Dedifferentiated amniotic fluid mesenchymal stem cell (primary cell): ENCODE results near the gene MLANA.

ENCODE experiments used
- DNase-seq: peaks from one replicate; pipeline ENCODE4 v3.0.0-alpha.2; 2016; ENCODE audit errors: extremely low spot score

Gene MLANA

DNA sequence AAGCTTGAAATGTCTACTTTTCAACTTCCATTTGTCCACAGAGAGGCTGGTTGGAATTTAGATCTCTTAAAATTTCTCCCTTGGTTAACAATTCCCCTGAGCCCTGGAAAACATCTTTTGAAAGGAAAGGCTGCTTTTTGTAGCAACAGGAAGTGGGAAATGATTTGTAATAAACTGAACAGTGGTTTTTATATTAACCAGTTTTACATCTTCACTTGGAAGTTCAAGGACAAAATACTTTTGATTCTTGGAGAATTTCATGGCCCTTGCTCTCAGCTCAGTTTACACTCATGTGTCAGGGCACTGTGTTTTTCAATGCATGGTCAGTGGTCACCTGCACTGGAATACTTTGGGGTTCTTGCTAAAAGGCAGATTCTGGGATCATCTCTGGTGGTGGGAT, 9.9 kb downstream of the MLANA start:
- no peak for DNase-seq

DNA sequence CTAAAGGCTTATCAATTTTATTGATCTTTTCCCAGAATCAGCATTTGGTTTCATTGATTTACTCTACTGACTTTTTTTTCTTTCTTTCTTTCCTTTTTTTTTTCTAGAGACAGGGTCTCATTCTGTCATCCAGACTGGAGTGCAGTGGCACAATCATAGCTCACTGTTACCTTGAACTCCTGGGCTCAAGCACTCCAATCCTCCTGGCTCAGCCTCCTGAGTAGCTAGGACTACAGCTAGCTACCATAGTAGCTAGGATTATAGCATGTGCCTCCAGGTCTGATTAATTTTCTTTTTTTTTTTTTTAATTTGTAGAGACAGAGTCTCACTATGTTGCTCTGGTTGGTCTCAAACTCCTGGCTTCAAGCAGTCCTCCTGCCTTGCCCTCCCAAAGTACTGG, 11.7 kb downstream of the MLANA start:
- no peak for DNase-seq

DNA sequence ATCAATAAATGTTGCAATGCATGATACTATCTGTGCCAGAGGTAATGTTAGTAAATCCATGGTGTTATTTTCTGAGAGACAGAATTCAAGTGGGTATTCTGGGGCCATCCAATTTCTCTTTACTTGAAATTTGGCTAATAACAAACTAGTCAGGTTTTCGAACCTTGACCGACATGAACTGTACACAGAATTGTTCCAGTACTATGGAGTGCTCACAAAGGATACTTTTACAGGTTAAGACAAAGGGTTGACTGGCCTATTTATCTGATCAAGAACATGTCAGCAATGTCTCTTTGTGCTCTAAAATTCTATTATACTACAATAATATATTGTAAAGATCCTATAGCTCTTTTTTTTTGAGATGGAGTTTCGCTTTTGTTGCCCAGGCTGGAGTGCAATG, 18.2 kb downstream of the MLANA start:
- DNase-seq = no peak

DNA sequence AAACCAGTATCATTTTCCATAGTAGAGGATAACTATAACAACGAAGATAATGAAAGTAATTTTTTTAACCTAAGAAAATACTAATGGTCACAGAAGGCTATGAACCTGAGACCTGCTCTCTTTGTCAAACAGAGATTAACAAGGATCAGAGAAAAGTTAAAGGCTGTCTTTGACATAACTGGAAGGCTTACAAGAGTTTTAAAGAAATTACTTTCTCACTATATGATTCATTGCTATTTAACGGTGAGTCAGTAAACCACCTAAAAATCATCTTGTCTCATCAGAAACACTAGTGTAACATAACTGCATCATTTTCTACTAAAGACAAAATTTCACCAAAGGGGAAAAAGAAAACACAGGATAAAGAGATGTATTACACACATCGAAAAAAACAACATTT, 19.3 kb downstream of the MLANA start:
- no peak for DNase-seq

DNA sequence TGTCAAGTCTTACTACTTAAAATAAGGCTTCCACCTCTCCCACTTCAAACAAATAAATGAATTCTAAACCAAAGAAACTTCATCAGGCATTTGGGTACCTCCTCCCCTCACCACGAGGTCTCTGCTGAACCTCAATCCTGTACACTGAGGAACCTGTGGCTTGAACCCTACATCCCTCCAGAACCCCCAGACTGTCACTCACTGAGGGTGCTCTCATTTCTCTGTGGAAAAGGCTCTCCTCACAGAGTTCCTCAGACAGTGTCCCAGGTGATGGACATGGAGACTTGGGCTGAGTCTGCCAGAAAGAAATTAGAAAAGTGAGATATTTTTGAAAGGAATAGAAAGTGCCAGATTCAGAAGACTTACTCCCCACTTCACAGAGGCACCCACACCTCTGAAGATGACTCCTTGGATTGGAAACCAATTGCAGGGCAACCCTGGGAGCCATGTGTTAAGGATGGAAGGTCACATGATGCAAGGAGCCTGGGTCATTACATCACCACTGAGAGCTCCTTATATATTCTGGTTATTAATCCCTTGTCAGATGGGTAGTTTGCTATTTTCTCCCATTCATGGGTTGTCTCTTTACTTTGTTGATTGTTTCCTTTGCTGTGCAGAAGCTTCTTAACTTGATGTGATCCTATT, 19.8 kb downstream of the MLANA start:
- no peak for DNase-seq

DNA sequence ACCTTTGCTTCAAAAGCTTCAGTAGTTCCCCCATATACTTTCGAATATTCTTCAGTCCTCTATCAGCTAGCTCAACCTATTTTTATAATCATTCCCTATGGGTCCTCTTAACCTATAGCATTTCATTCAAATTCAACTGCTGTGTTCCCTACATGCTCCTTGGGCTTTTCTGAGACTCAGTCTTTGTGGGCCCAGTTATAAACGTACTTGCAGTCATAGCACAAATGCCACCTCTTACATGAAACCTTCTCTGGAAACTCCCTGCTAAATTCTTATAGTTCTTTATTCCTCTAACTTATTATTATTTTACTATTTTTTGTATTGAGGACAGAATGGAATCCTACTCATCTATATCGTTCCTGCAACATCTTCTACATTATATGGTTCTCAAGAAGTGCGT, 24.7 kb downstream of the MLANA start:
- DNase-seq = no peak

DNA sequence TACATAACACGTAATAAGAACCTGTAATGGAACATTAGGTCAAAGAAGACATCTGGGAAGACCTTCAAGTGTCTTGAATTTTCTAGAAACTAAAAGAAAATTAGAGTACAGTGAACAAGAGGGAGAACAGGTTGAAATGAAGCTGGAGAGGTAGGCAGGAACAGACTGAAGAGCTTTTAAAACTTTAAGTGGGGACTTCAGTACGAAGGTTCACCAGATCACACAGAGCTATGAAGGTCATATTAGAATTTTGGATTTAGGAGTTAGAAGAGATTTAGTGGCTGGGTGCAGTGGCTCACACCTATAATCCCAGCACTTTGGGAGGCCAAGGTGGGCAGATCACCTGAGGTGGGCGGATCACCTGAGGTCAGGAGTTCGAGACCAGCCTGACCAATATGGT, 26.6 kb downstream of the MLANA start:
- no peak for DNase-seq

DNA sequence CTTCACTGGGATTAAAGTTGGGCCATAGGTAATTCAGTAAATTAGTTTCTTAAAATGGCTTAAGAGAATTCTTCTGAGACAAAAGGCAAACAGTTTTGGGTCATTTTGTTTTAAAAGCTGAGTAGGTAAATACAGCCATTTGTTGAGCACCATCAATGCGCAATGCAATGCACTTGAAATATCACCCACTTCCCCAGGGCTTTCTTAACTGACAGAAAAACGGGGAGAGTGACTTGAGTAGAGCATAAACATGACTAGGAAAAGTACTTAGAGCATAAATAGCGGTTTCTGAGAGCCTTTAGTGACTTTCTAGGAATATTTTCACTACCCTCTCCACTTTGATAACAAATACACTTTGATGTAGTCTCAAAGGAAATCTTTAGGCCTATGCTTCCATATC, 27.2 kb downstream of the MLANA start:
- DNase-seq = no peak

DNA sequence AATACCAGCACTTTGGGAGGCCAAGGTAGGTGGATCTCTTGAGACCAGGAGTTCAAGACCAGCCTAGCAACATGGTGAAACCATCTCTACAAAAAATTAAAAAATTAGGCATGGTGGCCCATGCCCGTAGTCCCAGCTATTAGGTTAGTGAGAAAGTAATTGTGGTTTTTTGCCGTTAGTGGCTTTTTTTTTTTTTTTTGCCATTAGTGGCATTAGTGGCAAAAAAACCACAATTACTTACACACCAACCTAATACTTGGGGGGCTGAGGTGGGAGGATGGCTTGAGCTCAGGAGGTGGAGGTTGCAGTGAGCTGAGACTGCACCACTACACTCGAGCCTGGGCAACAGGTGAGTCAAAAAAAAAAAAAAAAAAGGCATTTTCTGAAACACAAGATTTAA, 27.8 kb downstream of the MLANA start:
- no peak for DNase-seq

DNA sequence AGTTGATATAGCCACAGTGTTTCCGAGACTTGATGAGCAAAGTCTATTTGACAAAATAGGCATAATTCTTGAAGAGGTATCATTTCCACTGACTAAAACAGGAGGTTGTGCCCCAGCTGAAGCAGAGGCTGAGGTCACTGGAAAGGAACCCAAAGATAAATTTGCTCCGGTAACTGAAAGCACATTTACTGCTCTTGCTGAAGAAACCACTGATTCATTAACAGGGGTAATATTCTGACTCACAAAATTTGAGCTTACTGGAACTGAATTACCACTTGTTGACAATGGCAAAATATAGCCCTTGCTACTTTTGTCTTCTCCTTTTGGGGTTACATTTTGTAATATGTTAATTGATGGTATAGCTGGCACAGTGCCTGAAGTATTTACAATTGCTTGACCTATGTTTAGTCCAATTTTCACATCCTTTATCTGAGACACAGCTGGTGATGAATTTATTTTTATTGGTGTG, 30.2 kb downstream of the MLANA start:
- no peak for DNase-seq

DNA sequence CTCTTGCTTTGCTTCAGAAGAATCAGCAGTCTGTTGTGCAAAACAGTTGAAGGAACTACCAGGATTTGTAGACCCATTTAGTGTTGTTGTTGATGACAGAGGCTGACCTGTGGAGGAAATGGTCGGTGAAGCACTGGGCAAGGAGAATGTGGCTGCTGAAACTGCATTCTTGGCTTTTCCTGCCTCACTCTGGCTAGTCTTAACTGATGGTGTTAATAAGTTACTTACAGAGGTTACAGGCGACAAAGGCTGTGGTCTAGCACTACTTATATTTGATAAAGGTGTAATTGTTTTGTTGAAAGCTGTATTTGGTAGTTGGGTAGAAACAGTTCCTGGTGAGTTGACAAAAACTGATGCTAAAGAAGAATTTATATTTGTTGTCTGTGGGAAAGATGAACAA, 31.5 kb downstream of the MLANA start:
- DNase-seq = no peak

DNA sequence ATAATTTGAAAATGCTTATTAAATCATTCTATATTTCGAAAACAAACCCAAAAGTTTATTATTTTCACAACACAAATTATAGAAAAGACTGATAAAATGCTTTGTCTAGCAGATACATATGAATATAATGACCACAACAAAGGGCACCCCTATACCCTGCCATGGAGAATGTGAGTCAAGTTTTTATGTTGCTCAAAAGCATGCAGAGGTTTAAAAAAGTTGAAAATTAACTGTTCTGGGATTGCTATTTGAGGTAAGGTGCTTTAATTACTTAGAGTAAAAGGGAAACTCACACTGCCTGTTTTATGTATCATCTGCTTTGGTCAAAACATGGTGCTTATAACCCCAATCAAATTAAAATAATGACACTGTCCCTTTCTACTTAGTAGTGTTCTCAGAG, 41.0 kb downstream of the MLANA start:
- no peak for DNase-seq

DNA sequence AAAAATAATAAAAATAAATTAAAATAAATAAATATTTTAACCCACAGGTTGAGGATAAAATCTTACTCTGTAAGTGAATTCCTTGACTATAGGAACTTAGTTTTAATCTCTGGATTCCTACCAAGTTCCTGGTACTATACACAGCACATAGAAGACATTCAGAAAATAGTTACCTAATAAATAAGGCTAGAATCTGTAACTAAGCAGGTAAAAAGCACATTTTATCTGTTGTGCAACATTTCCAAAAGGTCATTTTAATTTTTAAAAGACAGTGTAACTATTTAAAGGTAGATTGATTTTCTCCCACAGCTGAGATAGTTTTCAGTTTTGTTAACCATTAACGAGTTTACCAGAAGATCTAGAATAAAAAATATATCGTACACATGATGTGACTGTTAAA, 47.8 kb downstream of the MLANA start:
- DNase-seq = no peak

DNA sequence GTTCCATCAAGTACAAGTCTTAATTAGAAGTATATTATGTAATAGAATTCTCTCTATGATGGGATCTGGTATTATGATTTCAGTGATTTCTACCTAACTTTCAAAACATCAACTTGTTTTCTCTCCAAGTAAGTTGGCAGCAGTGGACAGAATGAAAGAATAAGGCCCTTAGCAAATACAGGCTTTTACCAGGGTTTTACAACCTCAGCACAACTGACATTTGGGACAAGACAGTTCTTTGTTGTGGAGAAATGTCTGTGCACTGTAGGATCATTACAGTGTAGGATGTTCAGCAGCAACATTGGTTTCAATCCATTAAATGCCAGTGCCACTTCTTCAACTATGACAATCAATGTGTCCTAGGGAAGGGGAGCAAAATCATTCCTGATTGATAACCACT, 48.8 kb downstream of the MLANA start:
- no peak for DNase-seq

DNA sequence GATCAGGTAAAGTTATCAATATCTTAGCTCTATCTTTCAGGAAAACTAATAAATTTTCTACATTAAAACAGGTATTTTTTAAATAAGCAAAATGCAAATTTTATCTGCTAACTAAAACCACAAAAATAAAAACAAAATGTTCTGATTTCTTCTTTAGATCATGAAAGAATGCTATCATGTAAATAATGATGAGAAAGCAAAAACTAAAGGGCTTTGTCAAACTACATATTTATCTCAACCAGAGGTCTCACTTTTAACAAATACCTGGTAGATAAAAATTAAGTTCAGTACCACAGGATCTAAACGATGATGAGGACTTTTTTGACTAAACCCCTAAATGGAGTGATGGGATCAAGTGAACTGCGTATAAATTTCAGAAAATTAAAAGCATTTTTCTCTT, 50.5 kb downstream of the MLANA start:
- DNase-seq = no peak

DNA sequence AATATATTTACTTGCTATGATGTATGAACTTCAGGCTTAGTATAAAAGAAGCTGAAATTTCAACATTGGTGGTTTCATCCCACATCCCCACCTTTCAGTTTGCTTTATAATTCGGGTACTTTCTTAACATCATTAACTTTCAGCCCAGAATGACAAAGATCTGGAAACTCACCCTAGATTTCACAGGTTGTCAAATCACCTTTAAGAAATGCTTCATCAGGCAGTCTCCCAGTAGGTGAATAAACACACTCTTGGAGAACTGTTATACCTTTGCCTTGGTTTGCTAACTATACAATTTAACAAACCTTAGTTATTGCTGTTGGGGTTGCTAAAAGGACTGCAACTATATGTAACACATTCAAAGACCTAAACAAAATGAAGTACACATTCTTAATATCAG, 54.4 kb downstream of the MLANA start:
- no peak for DNase-seq

DNA sequence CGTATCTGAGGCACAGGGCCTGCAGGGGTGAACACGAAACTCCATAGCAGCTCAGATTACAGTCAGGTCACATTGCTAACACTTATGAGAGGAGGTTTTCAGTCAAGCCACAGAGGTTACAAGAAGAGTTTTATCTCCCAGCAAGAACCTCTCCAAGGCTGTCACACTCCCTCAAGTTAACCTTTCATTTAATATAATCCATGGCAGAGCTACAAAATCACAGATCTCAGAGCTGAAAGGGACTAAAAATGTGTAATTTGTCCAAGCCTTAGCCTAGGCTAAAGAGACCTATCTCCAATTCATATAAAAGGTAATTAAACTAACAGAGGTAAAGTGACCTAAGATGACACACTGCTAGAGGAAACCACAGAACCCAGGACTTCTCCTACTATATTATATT, 57.2 kb downstream of the MLANA start:
- no peak for DNase-seq

DNA sequence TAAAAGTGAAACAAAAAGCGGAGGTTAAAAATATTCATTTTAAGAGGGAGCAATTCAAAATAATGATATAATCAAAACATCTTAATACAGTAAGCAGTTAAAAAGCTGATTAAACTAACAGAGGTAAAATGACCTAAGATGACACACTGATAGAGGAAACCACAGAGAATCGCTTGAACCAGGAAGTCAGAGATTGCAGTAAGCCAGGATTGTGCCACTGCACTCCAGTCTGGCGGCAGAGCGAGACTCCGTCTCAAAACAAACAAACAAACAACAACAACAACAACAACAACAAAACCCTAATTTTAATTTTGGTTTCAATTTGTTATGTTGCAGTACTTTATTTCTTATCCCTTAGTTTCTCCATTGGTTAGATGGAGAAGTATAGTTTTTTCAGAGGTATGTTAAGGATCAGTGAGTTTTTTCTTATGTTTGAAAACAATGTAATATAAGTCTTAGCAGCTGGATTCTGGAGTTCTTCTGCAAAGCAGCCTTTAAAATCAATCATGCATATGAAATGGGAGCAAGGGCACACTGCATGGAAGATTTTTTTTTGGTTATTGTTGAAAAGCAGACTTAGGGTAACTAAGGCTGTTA, 58.5 kb downstream of the MLANA start:
- DNase-seq = no peak

DNA sequence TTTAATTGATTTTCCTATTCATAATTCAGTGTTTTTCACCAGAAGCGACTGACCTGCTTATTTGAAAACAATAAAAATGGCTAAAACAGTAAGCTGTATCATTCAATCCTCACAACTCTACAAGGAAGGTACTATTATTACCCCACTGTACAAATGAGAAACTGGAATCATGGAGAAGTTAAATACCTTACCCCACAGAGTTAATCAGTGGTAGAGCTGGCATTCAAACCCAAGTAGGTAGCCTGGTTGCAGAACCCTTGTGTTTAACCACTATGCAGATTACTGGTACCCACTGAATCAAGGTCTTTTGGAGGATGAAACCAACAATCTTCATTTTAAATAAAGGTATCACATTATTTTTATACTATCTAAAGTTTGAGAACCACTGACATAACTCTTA, 59.6 kb downstream of the MLANA start:
- DNase-seq = no peak

DNA sequence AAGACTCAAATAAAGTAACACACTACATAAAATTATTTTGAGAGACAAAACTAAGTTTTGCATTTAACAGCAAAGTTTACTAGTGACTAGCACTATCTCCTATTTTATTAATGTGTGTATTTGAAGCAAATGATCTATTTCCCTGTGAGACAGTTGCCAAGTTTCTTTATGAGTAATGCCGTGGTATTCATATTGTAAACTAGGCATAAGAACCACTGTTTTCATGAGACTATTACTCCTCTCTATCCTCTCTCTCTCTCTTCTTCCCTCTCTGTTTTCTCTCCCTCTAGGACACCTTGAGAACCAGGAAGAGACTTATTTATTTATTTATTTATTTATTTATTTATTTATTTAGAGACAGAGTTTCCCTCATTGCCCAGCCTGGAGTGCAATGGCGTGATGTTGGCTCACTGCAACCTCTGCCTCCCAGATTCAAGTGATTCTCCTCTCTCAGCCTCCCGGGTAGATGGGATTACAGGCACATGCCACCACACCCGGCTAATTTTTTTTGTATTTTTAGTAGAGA, 61.1 kb downstream of the MLANA start:
- no peak for DNase-seq

DNA sequence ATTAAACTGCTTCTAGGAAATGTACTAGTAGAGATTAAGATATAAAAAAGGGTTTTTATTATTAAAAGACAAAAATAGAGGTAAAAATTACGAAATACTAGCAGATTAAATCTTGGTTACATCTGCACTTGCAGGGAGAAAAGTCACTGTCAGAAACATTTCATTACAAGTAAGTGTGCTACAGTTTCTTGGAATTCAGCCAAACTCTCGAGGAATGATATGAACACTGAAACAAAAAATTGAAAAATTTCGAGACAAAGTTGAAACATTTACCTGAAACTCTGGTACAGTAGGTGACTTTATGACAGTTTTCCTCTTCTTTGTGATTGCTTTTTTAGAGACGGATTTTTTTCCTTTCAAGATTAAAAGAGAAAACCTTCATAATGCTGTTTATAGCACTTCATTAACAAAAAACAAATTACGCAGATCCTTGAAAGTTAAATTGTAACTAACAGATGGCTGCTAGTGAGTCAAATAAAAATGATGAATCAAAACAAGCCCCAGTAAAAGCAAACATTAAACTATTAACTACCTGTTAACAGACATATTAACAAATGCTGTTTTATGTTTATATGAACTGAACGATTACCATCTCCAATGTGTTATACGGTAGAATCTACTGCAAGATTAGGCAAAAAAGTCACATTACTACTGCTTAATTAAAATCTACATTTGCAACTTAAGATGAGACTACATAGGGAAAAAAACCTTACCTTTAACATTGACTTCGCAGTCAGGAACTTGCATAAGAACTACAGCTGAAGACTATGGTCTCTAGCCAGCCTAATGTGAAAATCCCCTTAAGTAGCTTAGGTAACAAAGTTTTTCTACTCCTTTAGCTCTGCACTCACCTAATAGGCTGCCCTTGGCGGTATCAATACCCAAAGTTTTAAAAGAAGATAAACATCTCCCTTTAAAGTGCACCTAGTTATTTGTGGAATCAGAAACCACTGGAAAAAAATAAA, 63.3 kb downstream of the MLANA start:
- DNase-seq = no peak

DNA sequence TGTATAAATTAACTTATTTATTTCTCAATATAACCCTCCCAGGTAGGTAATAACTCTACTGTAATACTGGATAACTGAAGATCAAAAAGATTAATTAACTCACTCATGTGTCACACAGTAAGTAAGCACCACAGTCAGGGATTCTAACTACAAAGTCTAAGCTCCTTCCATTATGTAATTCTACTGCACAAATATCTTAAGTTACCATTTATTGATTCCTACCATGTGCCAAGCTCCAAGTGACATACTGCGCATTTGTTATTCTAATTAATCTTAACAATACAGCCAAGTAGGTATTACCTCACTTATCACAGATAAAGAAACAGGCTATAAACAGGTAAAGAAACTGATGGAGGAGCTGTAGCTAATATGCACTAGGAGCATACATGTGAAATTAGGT, 66.5 kb downstream of the MLANA start:
- DNase-seq = no peak

DNA sequence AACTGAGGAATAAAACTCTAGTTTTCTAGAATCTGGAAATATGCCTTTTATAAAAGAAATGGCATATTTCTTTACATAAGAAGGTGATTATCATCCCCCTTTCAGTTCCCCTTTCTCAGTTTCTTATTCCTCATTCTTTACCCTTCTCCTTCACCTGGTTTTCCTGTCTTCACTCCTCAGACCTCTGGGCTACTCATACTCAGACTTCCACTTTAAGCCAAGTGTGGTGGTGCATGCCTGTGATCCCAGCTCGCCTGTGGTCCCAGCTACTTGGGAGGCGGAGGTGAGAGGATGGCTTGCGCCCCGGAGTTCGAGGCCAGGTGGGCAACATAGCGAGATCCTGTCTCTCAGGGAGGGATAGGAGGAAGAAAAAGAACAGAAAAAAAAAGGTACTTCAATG, 67.6 kb downstream of the MLANA start:
- no peak for DNase-seq
